Endothelial cell (in vitro differentiated cells): Measurements from ENCODE around the gene ANKS1A. TPM values are rescaled to one million over a fixed set of nuclear protein-coding genes. Genes with fewer than 3 reads are reported as not detected.

ENCODE experiments used
- DNase-seq: peaks from one replicate; pipeline ENCODE4 v3.0.0; 2021; ENCODE audit warnings: low spot score
- H3K27ac Mint-ChIP-seq: one replicate; pipeline ENCODE4 v1.8.0; 2021; ENCODE audit warnings: mixed read lengths, inconsistent platforms; ENCODE audit not compliant: unreplicated experiment
- H3K27me3 Mint-ChIP-seq: one replicate; pipeline ENCODE4 v1.8.0; 2021; ENCODE audit warnings: mild to moderate bottlenecking, moderate library complexity, mixed read lengths, inconsistent platforms; ENCODE audit not compliant: unreplicated experiment
- H3K36me3 Mint-ChIP-seq: one replicate; pipeline ENCODE4 v1.8.0; 2021; ENCODE audit warnings: mild to moderate bottlenecking, low read depth, mixed read lengths, inconsistent platforms; ENCODE audit not compliant: unreplicated experiment
- H3K4me1 Mint-ChIP-seq: one replicate; pipeline ENCODE4 v1.8.0; 2021; ENCODE audit warnings: mild to moderate bottlenecking, mixed read lengths, inconsistent platforms; ENCODE audit not compliant: unreplicated experiment
- H3K4me3 Mint-ChIP-seq: one replicate; pipeline ENCODE4 v1.8.0; 2021; ENCODE audit warnings: mild to moderate bottlenecking, mixed read lengths, inconsistent platforms; ENCODE audit not compliant: unreplicated experiment
- H3K9me3 Mint-ChIP-seq: one replicate; pipeline ENCODE4 v1.8.0; 2021; ENCODE audit warnings: mixed read lengths, inconsistent platforms; ENCODE audit not compliant: unreplicated experiment
- CTCF ChIP-seq: fragments of 200-600 bp; sonication (generic); IDR thresholded peaks from one replicate; pipeline ENCODE4 v1.5.0; 2021; ENCODE audit warnings: antibody characterized with exemption; ENCODE audit not compliant: unreplicated experiment
- total RNA-seq: library from RNA; stranded (reverse); fragmentation: NEBNext Ultra II Directional; extraction: Animal tissue kit (Norgen Biotek cat#: 25700); gene quantifications from one replicate; pipeline ENCODE4 v1.2.1, GENCODE V29; 2021; ENCODE audit not compliant: unreplicated experiment

Gene ANKS1A
- total RNA-seq, 1 donor from 2014 or later: 20.1 TPM

GRCh38 chr6:34961574-34961973 is 72.5 kb downstream of the ANKS1A start:
- Mint-ChIP-seq H3K27me3 (no peaks in the 10 kb centered on the region), H3K27ac (peak overlapping the region; percentile 82), H3K4me3 (peak overlapping the region; percentile 19), H3K9me3 (no peaks in the 10 kb centered on the region), H3K4me1 (peaks cover 16% of the 10 kb centered on the region), H3K36me3 (no peaks in the 10 kb centered on the region)
- no peak for DNase-seq
- TF ChIP-seq CTCF: no peak

GRCh38 chr6:34964564-34964963 is 75.5 kb downstream of the ANKS1A start:
- peaks cover 11% of the 10 kb centered on the region for H3K4me1 Mint-ChIP-seq
- H3K27ac Mint-ChIP-seq: no peak overlapping the region
- H3K36me3 Mint-ChIP-seq: no peaks in the 10 kb centered on the region
- H3K27me3 Mint-ChIP-seq: no peaks in the 10 kb centered on the region
- H3K9me3 Mint-ChIP-seq: no peaks in the 10 kb centered on the region
- TF ChIP-seq CTCF: no peak
- no peak overlapping the region for H3K4me3 Mint-ChIP-seq
- DNase-seq: no peak

- Mint-ChIP-seq H3K9me3 (no peaks in the 10 kb centered on the region), H3K27me3 (no peaks in the 10 kb centered on the region), H3K4me3 (no peak overlapping the region), H3K4me1 (no peaks in the 10 kb centered on the region), H3K36me3 (no peaks in the 10 kb centered on the region), H3K27ac (no peak overlapping the region)
- no peak for TF ChIP-seq CTCF
- DNase-seq: no peak
Observed at GRCh38 chr6:34967461-34967860, 78.4 kb downstream of the ANKS1A start.

- peaks cover 1% of the 10 kb centered on the region for H3K27me3 Mint-ChIP-seq
Observed at GRCh38 chr6:34969662-34970265, 80.7 kb downstream of the ANKS1A start.

More at GRCh38 chr6:34969662-34970265, 80.7 kb downstream of the ANKS1A start:
- no peaks in the 10 kb centered on the region for H3K36me3 Mint-ChIP-seq
- no peak overlapping the region for H3K4me3 Mint-ChIP-seq
- TF ChIP-seq CTCF: no peak
- H3K27ac Mint-ChIP-seq: no peak overlapping the region
- no peak for DNase-seq
- H3K4me1 Mint-ChIP-seq: peaks cover 2% of the 10 kb centered on the region
- no peaks in the 10 kb centered on the region for H3K9me3 Mint-ChIP-seq
